Neural progenitor cell (in vitro differentiated cells): ENCODE measurements around the gene IL27RA.

Experiments
- EZH2 ChIP-seq: fragments of 200-600 bp; sonication (generic); IDR thresholded peaks from 2 replicates; pipeline ENCODE4 v1.6.1; 2017; ENCODE audit warnings: antibody characterized with exemption, mild to moderate bottlenecking, moderate library complexity
- EZH2phosphoT487 ChIP-seq: fragments of 200-600 bp; sonication (generic); IDR thresholded peaks from 2 replicates; pipeline ENCODE4 v1.6.1; 2017; ENCODE audit warnings: antibody characterized with exemption
- TF ChIP-seq, protein P1 (sequence below): fragments of 200-600 bp; sonication (generic); IDR thresholded peaks from 2 replicates; pipeline ENCODE4 v1.5.1; 2017; ENCODE audit warnings: antibody characterized with exemption, mild to moderate bottlenecking

DNA sequence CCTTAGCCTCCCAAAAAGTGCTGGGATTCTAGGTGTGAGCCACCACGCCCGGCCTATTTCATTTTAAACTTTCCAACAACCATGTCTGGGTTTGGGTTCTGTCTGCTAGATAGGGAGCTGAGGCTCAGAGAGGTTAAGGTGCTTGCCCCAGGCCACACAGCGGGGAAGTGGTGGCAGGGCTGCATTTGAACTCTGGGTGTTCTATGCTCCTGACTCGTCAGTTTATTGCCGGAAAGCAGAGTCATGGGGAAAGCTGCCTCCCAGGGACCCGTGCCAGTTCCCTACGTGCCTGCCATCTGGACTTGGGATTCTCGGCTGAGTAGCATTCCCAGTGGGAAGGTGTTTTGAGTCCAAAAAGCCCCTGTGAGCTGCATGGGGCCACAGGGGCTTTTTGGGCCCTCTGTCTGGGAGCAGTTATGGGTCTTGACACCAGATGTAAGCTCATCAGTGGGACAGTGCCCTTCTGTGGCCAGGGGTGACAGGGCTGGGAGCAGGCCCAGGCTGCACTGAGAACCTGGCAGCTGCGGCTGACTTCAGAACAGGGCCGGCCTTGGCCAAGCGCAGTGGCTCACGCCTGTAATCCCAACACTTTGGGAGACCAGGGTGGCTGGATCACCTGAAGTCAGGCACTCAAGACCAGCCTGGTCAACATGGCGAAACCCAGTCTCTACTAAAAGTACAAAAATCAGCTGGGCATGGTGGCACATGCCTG is 36.4 kb upstream of the IL27RA start:
- TF ChIP-seq, protein P1, sequence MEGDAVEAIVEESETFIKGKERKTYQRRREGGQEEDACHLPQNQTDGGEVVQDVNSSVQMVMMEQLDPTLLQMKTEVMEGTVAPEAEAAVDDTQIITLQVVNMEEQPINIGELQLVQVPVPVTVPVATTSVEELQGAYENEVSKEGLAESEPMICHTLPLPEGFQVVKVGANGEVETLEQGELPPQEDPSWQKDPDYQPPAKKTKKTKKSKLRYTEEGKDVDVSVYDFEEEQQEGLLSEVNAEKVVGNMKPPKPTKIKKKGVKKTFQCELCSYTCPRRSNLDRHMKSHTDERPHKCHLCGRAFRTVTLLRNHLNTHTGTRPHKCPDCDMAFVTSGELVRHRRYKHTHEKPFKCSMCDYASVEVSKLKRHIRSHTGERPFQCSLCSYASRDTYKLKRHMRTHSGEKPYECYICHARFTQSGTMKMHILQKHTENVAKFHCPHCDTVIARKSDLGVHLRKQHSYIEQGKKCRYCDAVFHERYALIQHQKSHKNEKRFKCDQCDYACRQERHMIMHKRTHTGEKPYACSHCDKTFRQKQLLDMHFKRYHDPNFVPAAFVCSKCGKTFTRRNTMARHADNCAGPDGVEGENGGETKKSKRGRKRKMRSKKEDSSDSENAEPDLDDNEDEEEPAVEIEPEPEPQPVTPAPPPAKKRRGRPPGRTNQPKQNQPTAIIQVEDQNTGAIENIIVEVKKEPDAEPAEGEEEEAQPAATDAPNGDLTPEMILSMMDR = no peak
- TF ChIP-seq EZH2 (no peak), EZH2phosphoT487 (no peak)
